Prostate gland (tissue), 2 donors: ENCODE data around the gene SEL1L3.

Experiments used
- POLR2A ChIP-seq: fragments of 450-650 bp; IDR thresholded peaks from one replicate; pipeline ENCODE4 v1.6.1; 2016; ENCODE audit warnings: antibody characterized with exemption, mild to moderate bottlenecking
- POLR2AphosphoS5 ChIP-seq: sonication (generic); formaldehyde crosslinking; IDR thresholded peaks from one replicate; pipeline ENCODE4 v1.6.1; 2017; ENCODE audit warnings: antibody characterized with exemption
- TF ChIP-seq, protein P1 (sequence below), 4 experiments: fragments of 200-600 bp in 2 of 4; fragments of 450-650 bp in 2 of 4; sonication (generic) in 2 of 4; IDR thresholded peaks; 1 replicate in 3 of 4; 2 replicates in 1 of 4; pipeline ENCODE4 v1.5.1; 2016 to 2019; ENCODE audit warnings: antibody characterized with exemption in 4 of 4, mild to moderate bottlenecking in 2 of 4, moderate library complexity in 2 of 4

- TF ChIP-seq, protein P1, sequence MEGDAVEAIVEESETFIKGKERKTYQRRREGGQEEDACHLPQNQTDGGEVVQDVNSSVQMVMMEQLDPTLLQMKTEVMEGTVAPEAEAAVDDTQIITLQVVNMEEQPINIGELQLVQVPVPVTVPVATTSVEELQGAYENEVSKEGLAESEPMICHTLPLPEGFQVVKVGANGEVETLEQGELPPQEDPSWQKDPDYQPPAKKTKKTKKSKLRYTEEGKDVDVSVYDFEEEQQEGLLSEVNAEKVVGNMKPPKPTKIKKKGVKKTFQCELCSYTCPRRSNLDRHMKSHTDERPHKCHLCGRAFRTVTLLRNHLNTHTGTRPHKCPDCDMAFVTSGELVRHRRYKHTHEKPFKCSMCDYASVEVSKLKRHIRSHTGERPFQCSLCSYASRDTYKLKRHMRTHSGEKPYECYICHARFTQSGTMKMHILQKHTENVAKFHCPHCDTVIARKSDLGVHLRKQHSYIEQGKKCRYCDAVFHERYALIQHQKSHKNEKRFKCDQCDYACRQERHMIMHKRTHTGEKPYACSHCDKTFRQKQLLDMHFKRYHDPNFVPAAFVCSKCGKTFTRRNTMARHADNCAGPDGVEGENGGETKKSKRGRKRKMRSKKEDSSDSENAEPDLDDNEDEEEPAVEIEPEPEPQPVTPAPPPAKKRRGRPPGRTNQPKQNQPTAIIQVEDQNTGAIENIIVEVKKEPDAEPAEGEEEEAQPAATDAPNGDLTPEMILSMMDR (IDR thresholded peaks at IDR 0.05) = no peak
- TF ChIP-seq POLR2A = no peak
- no peak for TF ChIP-seq POLR2AphosphoS5
Measured at GRCh38 chr4:25878676-25879075, 15.9 kb upstream of the SEL1L3 start.
